HG03342 (cell line): ENCODE data around the gene GAS7.

ENCODE experiments used
- ATAC-seq: cut with Tn5 transposase; IDR thresholded peaks from one replicate; pipeline ENCODE4 v1.9.1; 2021; ENCODE audit warnings: mild to moderate bottlenecking, moderate library complexity; ENCODE audit not compliant: unreplicated experiment

Gene GAS7

GRCh38 chr17:9987779-9988585 lies 210.4 kb downstream of the GAS7 start:
- no peak for ATAC-seq

GRCh38 chr17:9986754-9987382 lies 211.5 kb downstream of the GAS7 start:
- ATAC-seq, result no peak

DNA sequence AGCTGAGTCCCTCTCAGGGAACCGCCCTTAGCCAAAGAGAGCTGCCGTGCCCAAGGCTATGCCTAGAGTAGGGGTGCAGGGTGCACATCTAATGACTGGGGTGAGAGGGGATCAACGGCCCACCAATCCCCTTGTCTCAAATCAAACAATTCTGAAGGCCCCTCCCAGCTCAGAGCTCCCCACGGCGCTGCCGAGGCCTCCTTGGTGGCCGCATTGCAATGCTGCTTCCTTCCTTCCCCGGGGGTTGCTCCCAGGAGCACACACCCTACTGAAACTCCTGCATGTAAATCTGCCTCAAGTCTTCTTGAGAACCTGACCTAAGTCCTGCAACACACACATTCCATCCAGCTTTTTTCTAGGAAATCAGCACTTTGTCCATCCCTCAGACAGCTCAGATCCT lies 212.8 kb downstream of the GAS7 start:
- ATAC-seq, result no peak

GRCh38 chr17:9984768-9985167 lies 213.6 kb downstream of the GAS7 start:
- no peak for ATAC-seq

- no peak for ATAC-seq
Measured at GRCh38 chr17:9982159-9982558, 216.2 kb downstream of the GAS7 start.

DNA sequence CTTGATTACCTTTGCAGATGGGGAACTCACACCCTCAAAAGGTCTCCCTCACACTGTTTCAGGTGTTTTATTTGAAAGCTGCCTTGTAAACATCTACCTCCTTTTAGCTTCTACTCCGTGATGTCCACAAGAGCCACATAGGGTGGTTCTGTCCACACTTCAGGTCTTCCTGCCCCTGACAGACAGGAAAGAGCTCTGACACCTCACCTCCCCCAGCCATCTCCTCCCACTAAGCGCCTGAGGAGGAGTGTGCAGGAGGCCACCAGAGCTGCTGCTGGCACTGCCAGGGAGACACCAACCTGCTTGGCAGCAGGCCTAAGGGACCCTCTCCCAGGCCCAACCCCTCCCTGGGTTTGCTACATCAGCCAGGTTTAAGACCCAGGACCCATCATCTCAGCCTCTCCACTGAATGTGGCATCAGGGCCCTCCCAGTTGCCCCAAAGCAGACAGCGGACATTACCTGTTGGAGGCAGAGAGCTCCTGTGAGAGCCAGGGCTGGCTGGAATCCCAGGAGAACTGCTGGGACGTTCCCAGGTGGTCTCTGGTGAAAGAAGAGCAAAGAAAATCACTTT lies 217.0 kb downstream of the GAS7 start:
- no peak for ATAC-seq

- no peak for ATAC-seq
Measured at GRCh38 chr17:9979463-9979995, 218.9 kb downstream of the GAS7 start.

DNA sequence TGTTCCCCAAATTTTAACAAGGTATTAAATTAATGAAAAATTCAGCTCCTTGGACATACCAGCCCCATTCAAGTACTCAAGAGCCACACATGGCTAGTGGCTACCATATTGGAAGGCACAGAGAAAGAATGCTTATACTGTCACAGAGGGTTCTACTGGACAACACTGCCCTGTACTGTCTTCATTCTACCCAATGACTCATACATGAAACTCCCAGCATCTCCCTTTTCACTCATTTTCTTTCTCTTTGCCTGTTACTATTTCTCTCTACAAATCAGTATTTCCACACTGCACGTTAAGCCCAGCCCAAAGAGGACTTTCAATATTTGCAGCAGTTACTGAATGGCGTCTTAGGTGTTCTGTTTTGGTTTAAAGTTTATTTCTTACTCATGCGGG lies 221.2 kb downstream of the GAS7 start:
- ATAC-seq, result no peak

- ATAC-seq, result no peak
Measured at GRCh38 chr17:9976283-9977179, 221.9 kb downstream of the GAS7 start.

DNA sequence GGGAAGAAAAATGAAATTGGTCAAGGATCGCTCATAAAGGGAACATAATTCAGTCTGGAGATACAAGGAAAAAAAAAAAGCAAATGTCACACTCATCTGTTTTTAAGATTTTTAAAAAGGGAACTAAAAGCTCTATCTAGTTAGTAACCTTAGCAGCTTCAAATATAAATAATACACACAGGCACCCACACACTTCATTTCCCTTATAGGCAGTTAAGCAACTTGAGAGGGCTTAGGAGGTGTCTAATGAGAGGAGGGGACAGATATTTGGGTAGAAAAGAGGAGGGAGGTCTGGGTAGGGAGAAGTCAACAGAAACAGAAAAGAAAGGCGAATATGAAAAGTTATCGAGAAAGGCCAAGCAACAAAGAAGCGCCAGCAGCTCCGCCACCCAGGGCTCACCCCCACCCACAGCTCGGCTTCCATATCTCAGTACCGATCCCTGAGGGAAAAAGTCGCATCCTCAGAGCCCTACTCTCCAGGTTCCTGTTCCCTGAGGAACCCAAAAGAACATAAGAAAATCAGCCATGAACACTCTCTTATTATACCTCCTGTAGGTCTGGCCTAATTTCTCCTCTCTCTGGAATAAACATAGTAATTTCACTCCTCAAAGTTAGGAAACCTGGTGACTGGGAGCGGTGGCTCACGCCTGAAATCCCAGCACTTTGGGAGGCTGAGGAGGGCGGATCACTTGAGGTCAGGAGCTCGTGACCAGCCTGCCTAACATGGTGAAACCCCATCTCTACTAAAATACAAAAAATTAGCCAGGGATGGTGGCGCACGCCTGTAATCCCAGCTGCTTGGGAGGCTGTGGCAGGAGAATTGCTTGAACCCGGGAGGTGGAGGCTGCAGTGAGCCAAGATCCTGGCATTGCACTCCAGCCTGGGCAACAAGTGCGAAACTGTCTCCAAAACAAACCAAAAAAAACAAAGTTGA lies 223.7 kb downstream of the GAS7 start:
- no peak for ATAC-seq

DNA sequence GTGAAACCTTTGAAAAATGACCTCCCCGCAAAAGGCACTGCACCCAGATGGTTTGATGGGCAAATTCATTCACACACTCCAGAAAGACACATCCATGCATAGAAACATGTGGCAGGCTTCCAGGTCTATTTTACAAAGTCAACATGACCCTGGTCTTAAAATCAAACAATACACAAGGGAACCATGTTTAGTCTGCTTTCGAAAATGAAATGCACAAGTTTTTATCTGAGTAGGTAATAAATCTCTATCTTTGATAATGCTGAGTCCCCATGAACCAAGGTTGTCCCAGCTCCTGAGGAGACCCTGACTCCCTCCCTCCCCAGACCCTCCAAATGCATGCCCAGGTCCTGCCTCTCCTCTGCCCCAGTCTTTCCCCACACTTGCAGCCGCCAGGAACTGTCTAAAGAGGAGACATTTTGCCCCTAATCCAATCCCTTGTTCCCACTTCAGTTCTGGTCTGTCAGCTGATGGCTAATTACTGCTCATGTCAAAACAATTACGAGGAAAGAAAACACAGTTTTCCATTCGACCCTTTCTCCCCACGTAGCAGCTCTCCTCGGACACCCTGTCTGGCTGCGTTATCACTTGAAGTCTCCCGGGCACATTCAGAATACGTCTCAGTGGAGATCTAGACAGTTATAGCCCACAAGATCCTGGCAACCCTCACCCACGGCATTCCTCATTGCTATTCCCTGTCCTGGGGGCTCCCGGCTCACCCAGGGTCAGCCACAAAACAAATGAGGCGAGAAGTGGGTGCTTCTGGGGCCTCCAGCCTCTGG lies 224.5 kb downstream of the GAS7 start:
- ATAC-seq, result no peak

- ATAC-seq, result no peak
Measured at GRCh38 chr17:9971991-9972390, 226.4 kb downstream of the GAS7 start.

GRCh38 chr17:9969301-9969935 lies 229.0 kb downstream of the GAS7 start:
- no peak for ATAC-seq

DNA sequence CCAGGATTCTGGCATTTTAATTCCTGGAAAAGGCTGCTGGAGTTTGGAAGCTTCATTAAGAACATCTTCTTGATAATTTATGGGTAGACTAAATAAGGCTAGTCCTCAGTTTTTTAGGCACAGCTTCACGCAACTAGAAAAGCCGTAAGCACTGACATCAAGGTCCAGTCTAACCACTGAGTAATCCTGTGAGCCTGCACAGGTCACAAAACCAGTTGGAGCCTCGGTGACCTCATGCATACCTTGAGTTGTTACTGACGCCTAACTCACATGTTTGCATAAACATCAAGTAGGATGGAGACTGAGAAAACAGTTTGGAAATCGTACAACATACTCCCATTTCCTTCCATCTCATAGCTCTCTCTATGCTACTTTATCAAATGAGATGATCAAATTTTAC lies 229.5 kb downstream of the GAS7 start:
- no peak for ATAC-seq

GRCh38 chr17:9968008-9968407 lies 230.4 kb downstream of the GAS7 start:
- ATAC-seq, result no peak

DNA sequence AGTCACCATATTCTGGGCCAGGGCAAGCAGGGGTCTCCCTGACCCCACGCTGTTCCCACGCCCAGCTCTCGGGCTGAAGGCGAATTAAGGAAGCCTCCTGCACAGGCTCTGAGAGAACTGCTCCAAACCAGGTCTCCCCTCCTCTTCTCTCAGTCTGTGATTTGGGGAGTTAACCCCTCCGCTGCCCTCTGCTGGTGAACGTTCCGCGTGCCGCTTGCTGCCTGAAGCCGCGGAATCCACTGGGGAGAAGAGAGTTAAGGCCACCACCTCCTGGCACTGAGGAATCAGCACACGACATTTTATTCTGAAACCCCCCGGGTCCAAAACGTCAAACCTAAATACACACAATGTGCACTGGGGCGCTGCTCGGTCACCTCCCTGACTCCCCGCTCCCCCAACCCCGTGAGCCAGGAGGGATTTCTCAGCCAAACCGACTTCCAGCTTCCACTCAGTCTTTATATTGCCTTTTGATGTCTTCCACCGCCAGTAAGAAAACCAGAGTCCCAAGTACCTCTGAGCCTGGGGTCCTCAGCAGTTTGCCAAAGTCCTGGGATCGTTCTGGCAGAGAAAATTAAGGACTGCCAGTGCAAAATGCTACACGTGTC lies 238.9 kb downstream of the GAS7 start:
- ATAC-seq, result no peak

GRCh38 chr17:9958586-9959281 lies 239.7 kb downstream of the GAS7 start:
- no peak for ATAC-seq

DNA sequence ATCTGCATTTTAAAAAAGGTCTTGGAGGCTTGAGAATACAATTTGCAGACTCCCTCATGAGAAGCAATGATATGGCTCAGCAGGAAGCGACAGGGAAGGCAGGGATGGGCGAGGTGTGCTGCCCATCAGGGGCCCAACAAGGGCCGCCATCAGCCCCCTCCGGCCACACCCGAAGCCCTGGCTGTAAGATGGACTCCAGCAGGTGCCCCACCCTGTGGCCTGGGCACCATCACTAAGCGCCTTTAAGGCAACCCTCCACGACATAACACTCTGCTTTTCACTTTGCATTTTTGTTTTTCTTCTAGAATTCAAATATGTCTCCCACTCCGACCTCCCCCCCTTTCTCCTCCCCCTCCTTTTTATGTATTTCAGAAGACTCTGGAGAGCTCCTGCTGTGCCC lies 241.2 kb downstream of the GAS7 start:
- no peak for ATAC-seq
